Upper lobe of right lung (tissue), 1 donor: ENCODE measurements around the gene INHBC. TPM values are rescaled to one million over a fixed set of nuclear protein-coding genes. Genes with fewer than 3 reads are reported as not detected.
"Not testable (repeated sequence)": the region's sequence is repeated elsewhere in the genome, so short reads cannot be mapped to it uniquely, and the experiment has no call there.

Source experiments
- ATAC-seq: fragments of 200-7000 bp; cut with Tn5 transposase; one replicate; pipeline ENCODE4 v1.9.1; 2020; ENCODE audit warnings: mild to moderate bottlenecking, moderate library complexity
- DNase-seq: peaks from one replicate; pipeline ENCODE4 v3.0.0-alpha.2; 2020
- H3K27ac ChIP-seq: fragments of 200-600 bp; one replicate; pipeline ENCODE4 v1.8.0; 2022
- H3K27me3 ChIP-seq: fragments of 200-600 bp; one replicate; pipeline ENCODE4 v1.8.0; 2022; ENCODE audit warnings: mild to moderate bottlenecking
- H3K36me3 ChIP-seq: fragments of 200-600 bp; one replicate; pipeline ENCODE4 v1.8.0; 2022
- H3K4me1 ChIP-seq: fragments of 200-600 bp; one replicate; pipeline ENCODE4 v1.8.0; 2022
- H3K4me3 ChIP-seq: fragments of 200-600 bp; one replicate; pipeline ENCODE4 v1.8.0; 2022; ENCODE audit warnings: mild to moderate bottlenecking
- H3K9me3 ChIP-seq: fragments of 200-600 bp; one replicate; pipeline ENCODE4 v1.8.0; 2022
- CTCF ChIP-seq: fragments of 200-600 bp; IDR thresholded peaks from one replicate; pipeline ENCODE4 v1.8.0; 2022; ENCODE audit warnings: antibody characterized with exemption
- intact Hi-C: fragments of 100-400 bp; cut with DNase I; formaldehyde crosslinking; loops from one replicate; pipeline ENCODE4 v1.11.0; 2022
- total RNA-seq: library from RNA; stranded (reverse); fragmentation: NEBNext Ultra II Directional; extraction: Animal tissue kit (Norgen Biotek cat#: 25700); gene quantifications from one replicate; pipeline ENCODE4 v1.2.1, GENCODE V29; 2021
- donor health status: DM: no; HTN: yes; CAD: no; lungs with severe emphysema.

The INHBC gene
- total RNA-seq, 1 donor from 2014 or later: not detected

- no peak for ATAC-seq
- no peak for TF ChIP-seq CTCF
Observed at GRCh38 chr12:57404966-57405640, 29.5 kb upstream of the INHBC start.

GRCh38 chr12:57410534-57410933 is 24.1 kb upstream of the INHBC start:
- H3K4me3 ChIP-seq: no peak overlapping the region
- H3K27me3 ChIP-seq: no peaks in the 10 kb centered on the region
- no peaks in the 10 kb centered on the region for H3K36me3 ChIP-seq
- intact Hi-C loops: no loop called here
- H3K4me1 ChIP-seq: no peaks in the 10 kb centered on the region
- DNase-seq: no peak
- H3K9me3 ChIP-seq: no peaks in the 10 kb centered on the region
- H3K27ac ChIP-seq: no peak overlapping the region
- ATAC-seq: peak; percentile 59
- TF ChIP-seq CTCF: no peak

More at GRCh38 chr12:57404966-57405640, 29.5 kb upstream of the INHBC start:
- H3K9me3 ChIP-seq: no peaks in the 10 kb centered on the region
- intact Hi-C loops: no loop called here
- no peak overlapping the region for H3K27ac ChIP-seq
- no peaks in the 10 kb centered on the region for H3K27me3 ChIP-seq
- H3K36me3 ChIP-seq: no peaks in the 10 kb centered on the region
- H3K4me1 ChIP-seq: no peaks in the 10 kb centered on the region
- no peak for DNase-seq
- H3K4me3 ChIP-seq: no peak overlapping the region

- H3K9me3 ChIP-seq, H3K27me3 ChIP-seq, H3K27ac ChIP-seq, H3K4me3 ChIP-seq, DNase-seq, intact Hi-C loops, H3K36me3 ChIP-seq, H3K4me1 ChIP-seq, ATAC-seq: not testable (repeated sequence)
Observed at GRCh38 chr12:57414160-57414559, 20.4 kb upstream of the INHBC start.

- no peaks in the 10 kb centered on the region for H3K9me3 ChIP-seq
- no peaks in the 10 kb centered on the region for H3K36me3 ChIP-seq
- H3K4me3 ChIP-seq: no peak overlapping the region
- H3K27me3 ChIP-seq: no peaks in the 10 kb centered on the region
- ATAC-seq: no peak
- TF ChIP-seq CTCF: no peak
- no peaks in the 10 kb centered on the region for H3K4me1 ChIP-seq
- no peak overlapping the region for H3K27ac ChIP-seq
- no peak for DNase-seq
- intact Hi-C loops: no loop called here
Observed at GRCh38 chr12:57415088-57415487, 19.5 kb upstream of the INHBC start.

GRCh38 chr12:57416039-57416996 is 18.3 kb upstream of the INHBC start:
- intact Hi-C loops: no loop called here
- no peak overlapping the region for H3K4me3 ChIP-seq

More at GRCh38 chr12:57416039-57416996, 18.3 kb upstream of the INHBC start:
- H3K27ac ChIP-seq: no peak overlapping the region
- DNase-seq (no peak), ATAC-seq (no peak)
- TF ChIP-seq CTCF: no peak
- H3K36me3 ChIP-seq: peaks cover 4% of the 10 kb centered on the region
- no peaks in the 10 kb centered on the region for H3K27me3 ChIP-seq
- H3K9me3 ChIP-seq: no peaks in the 10 kb centered on the region
- H3K4me1 ChIP-seq: no peaks in the 10 kb centered on the region
